Caco-2 (cell line): ENCODE measurements around the gene PPP1CC. TPM values are rescaled to one million over a fixed set of nuclear protein-coding genes. Genes with fewer than 3 reads are reported as not detected.

Source experiments
- BruUV-seq: library from RNA; stranded (reverse); fragments of 400-500 nt; replicated peaks from 2 replicates; lab custom pipeline; 2021; lab: Mats Ljungman, UMichigan
- CTCF ChIA-PET: fragments of 300-600 bp; sonication (Branson Sonifier 250); formaldehyde crosslinking; loops from one replicate; lab custom pipeline; 2022; ENCODE audit warnings: antibody characterized with exemption; lab: Charles Lee
- POLR2A ChIA-PET: fragments of 300-600 bp; sonication (Branson Sonifier 250); formaldehyde crosslinking; loops from one replicate; lab custom pipeline; 2022; ENCODE audit warnings: antibody characterized with exemption; lab: Charles Lee
- DNase-seq, 2 experiments: peaks; one replicate each; pipeline versions ENCODE4 v3.0.0 to v3.0.0-alpha.2; 2020 to 2022
- H3K27me3 ChIP-seq: replicated peaks from 2 replicates; pipeline ENCODE4 v1.6.0; 2011; ENCODE audit warnings: low read length; ENCODE audit not compliant: control insufficient read depth, insufficient read depth
- H3K36me3 ChIP-seq: 2 replicates; pipeline ENCODE4 v1.5.1; 2011; ENCODE audit warnings: low read length; ENCODE audit not compliant: control insufficient read depth, insufficient read depth
- H3K4me1 ChIP-seq: fragments of 250-450 bp; sonication (Bioruptor Pico); 2 replicates; pipeline ENCODE4 v1.5.1; 2020; ENCODE audit warnings: mild to moderate bottlenecking
- H3K4me3 ChIP-seq: 2 replicates; pipeline ENCODE4 v1.5.1; 2011; ENCODE audit warnings: low read depth, mild to moderate bottlenecking, control low read depth, low read length
- H3K9me3 ChIP-seq: fragments of 250-450 bp; sonication (Bioruptor Pico); 2 replicates; pipeline ENCODE4 v1.5.1; 2020; ENCODE audit warnings: mild to moderate bottlenecking, moderate library complexity
- H3K27ac Mint-ChIP-seq: one replicate; pipeline ENCODE4 v1.8.0; 2022; ENCODE audit warnings: mixed read lengths; ENCODE audit not compliant: unreplicated experiment
- H3K27me3 Mint-ChIP-seq: one replicate; pipeline ENCODE4 v1.8.0; 2022; ENCODE audit warnings: mixed read lengths; ENCODE audit not compliant: insufficient read depth, unreplicated experiment
- H3K36me3 Mint-ChIP-seq: one replicate; pipeline ENCODE4 v1.8.0; 2022; ENCODE audit warnings: mild to moderate bottlenecking, mixed read lengths; ENCODE audit not compliant: insufficient read depth, unreplicated experiment
- H3K4me1 Mint-ChIP-seq: one replicate; pipeline ENCODE4 v1.8.0; 2022; ENCODE audit warnings: low read depth, mixed read lengths; ENCODE audit not compliant: unreplicated experiment
- H3K4me3 Mint-ChIP-seq: one replicate; pipeline ENCODE4 v1.8.0; 2022; ENCODE audit warnings: mild to moderate bottlenecking, moderate library complexity, mixed read lengths; ENCODE audit not compliant: unreplicated experiment
- H3K9me3 Mint-ChIP-seq: one replicate; pipeline ENCODE4 v1.8.0; 2022; ENCODE audit warnings: mixed read lengths; ENCODE audit not compliant: unreplicated experiment
- CTCF ChIP-seq, 2 experiments: fragments of 200-600 bp in 1 of 2; IDR thresholded peaks; 1 replicate in 1 of 2; 2 replicates in 1 of 2; pipeline versions ENCODE4 v1.5.1 to v1.8.0; 2011 to 2022; ENCODE audit warnings: antibody characterized with exemption in 1 of 2, control low read depth in 1 of 2, inconsistent platforms in 1 of 2, low read depth in 1 of 2, low read length in 1 of 2, mild to moderate bottlenecking in 1 of 2, moderate library complexity in 1 of 2; ENCODE audit not compliant: insufficient read depth in 1 of 2, severe bottlenecking in 1 of 2, unreplicated experiment in 1 of 2
- intact Hi-C: fragments of 100-400 bp; cut with micrococcal nuclease; formaldehyde crosslinking; loops from one replicate; pipeline ENCODE4 v1.10.0; 2022; ENCODE audit not compliant: unreplicated experiment
- total RNA-seq: library from RNA; stranded (reverse); gene quantifications from 2 replicates; pipeline ENCODE4 v1.2.3, GENCODE V29; 2022

The PPP1CC gene
- total RNA-seq, 1 experiment from 2014 or later: 213 TPM

GRCh38 chr12:110683888-110684287 is 58.8 kb downstream of the PPP1CC start:
- Mint-ChIP-seq H3K27ac (no peak overlapping the region), H3K36me3 (no peaks in the 10 kb centered on the region), H3K4me3 (no peak overlapping the region), H3K4me1 (peaks cover 8% of the 10 kb centered on the region), H3K9me3 (no peaks in the 10 kb centered on the region), H3K27me3 (peaks cover 11% of the 10 kb centered on the region)
- Histone ChIP-seq H3K36me3 (no peaks in the 10 kb centered on the region), H3K27me3 (no peaks in the 10 kb centered on the region), H3K4me3 (no peak overlapping the region), H3K9me3 (no peaks in the 10 kb centered on the region), H3K4me1 (no peaks in the 10 kb centered on the region)
- POLR2A ChIA-PET: no interaction called here
- intact Hi-C loops: loop anchor here (10.0 kb wide), 1 partner anchor 219 kb away; the partner anchor contains the start of genes FAM216A and GPN3
- no peak for TF ChIP-seq CTCF (IDR thresholded peaks at IDR 0.05; ENCODE audit: insufficient read depth in 1 of 2, low read depth in 1 of 2, low read length in 1 of 2, severe bottlenecking in 1 of 2, unreplicated experiment in 1 of 2)
- CTCF ChIA-PET: no interaction called here
- DNase-seq: no peak
- no TSS peak for BruUV-seq

- BruUV-seq: no TSS peak
- no peaks in the 10 kb centered on the region for H3K27me3 ChIP-seq
- Mint-ChIP-seq H3K27me3 (peaks cover 3% of the 10 kb centered on the region), H3K27ac (no peak overlapping the region), H3K4me3 (no peak overlapping the region), H3K9me3 (no peaks in the 10 kb centered on the region), H3K4me1 (no peaks in the 10 kb centered on the region), H3K36me3 (no peaks in the 10 kb centered on the region)
- no peak for TF ChIP-seq CTCF (IDR thresholded peaks at IDR 0.05; ENCODE audit: insufficient read depth in 1 of 2, low read depth in 1 of 2, low read length in 1 of 2, severe bottlenecking in 1 of 2, unreplicated experiment in 1 of 2)
- no peaks in the 10 kb centered on the region for H3K36me3 ChIP-seq
- no peaks in the 10 kb centered on the region for H3K9me3 ChIP-seq
- DNase-seq: no peak
- H3K4me1 ChIP-seq: no peaks in the 10 kb centered on the region
- ChIA-PET POLR2A (no interaction called here), CTCF (interaction anchor here (0.8 kb wide), 1 partner anchor 25 kb away, joined by 3 read pairs; no protein-coding TSS in a partner anchor)
- H3K4me3 ChIP-seq: no peak overlapping the region
- intact Hi-C loops: loop anchor here (10.0 kb wide), 1 partner anchor 215 kb away; the partner anchor contains the start of genes FAM216A and GPN3
These were observed 62.7 kb downstream of the PPP1CC start for GRCh38 chr12:110680032-110680431.

GRCh38 chr12:110679201-110679600 is 63.5 kb downstream of the PPP1CC start:
- H3K9me3 Mint-ChIP-seq: no peaks in the 10 kb centered on the region
- no peak for TF ChIP-seq CTCF (IDR thresholded peaks at IDR 0.05; ENCODE audit: insufficient read depth in 1 of 2, low read depth in 1 of 2, low read length in 1 of 2, severe bottlenecking in 1 of 2, unreplicated experiment in 1 of 2)
- no peaks in the 10 kb centered on the region for H3K36me3 Mint-ChIP-seq
- Histone ChIP-seq H3K9me3 (no peaks in the 10 kb centered on the region), H3K36me3 (no peaks in the 10 kb centered on the region), H3K4me3 (no peak overlapping the region), H3K27me3 (no peaks in the 10 kb centered on the region), H3K4me1 (no peaks in the 10 kb centered on the region)
- BruUV-seq: no TSS peak
- H3K4me3 Mint-ChIP-seq: no peak overlapping the region
- ChIA-PET CTCF (no interaction called here), POLR2A (no interaction called here)
- H3K27me3 Mint-ChIP-seq: peaks cover 3% of the 10 kb centered on the region
- no peak for DNase-seq
- H3K27ac Mint-ChIP-seq: no peak overlapping the region
- H3K4me1 Mint-ChIP-seq: peaks cover 8% of the 10 kb centered on the region
- intact Hi-C loops: no loop called here
